ENCODE results near the gene ZMYND19. TPM values are rescaled to one million over a fixed set of nuclear protein-coding genes. Genes with fewer than 3 reads are reported as not detected.
A peak's percentile ranks its signal among the peaks of the same experiment; 100 is the strongest.

ZMYND19 gene
- total and polyA plus RNA-seq, 2 of the 4 experiments (the other 2 are of a cell fraction): 14.3 to 21.4 TPM

GRCh38 chr9:137607141-137607857, 17.0 kb upstream of the ZMYND19 start:
- Histone ChIP-seq H4K8ac (ENCODE audit: low read depth in 2 of 2, low read length in 2 of 2) (no peak overlapping the region), H3K27ac (ENCODE audit: insufficient read depth, low read length) (no peak overlapping the region), H3K14ac (replicated peaks; ENCODE audit: low read depth, low read length) (no peak overlapping the region), H3K56ac (ENCODE audit: extremely low read depth, insufficient read depth, low read length) (no peak overlapping the region), H3K9ac (ENCODE audit: low read depth, low read length) (no peak overlapping the region), H2AK9ac (replicated peaks; ENCODE audit: low read depth, low read length, poor library complexity) (peak overlapping the region; percentile 75), H2BK20ac (ENCODE audit: low read depth, low read length) (no peak overlapping the region), H4K91ac (ENCODE audit: insufficient read depth, low read depth, low read length) (no peak overlapping the region), H3K36me3 (ENCODE audit: control insufficient read depth, insufficient read depth, low read length) (no peaks in the 10 kb centered on the region), H3K9me1 (ENCODE audit: insufficient read depth, low read length) (peaks cover 10% of the 10 kb centered on the region), H3K4me2 (ENCODE audit: low read depth, low read length) (peak overlapping the region; percentile 88), H4K20me1 (ENCODE audit: insufficient read depth, low read length) (peaks cover 24% of the 10 kb centered on the region), H3K4ac (ENCODE audit: low read depth, low read length) (no peak overlapping the region), H2AFZ (replicated peaks; ENCODE audit: low read length, poor library complexity) (no peak overlapping the region), H3K9me3 (ENCODE audit: control insufficient read depth, insufficient read depth, low read length) (no peaks in the 10 kb centered on the region), H2BK120ac (ENCODE audit: low read depth, low read length) (no peak overlapping the region), H3K4me3 (ENCODE audit: insufficient read depth, low read depth, low read length) (peak overlapping the region; percentile 9; the same call in 1 of the 2 replicates), H3K18ac (ENCODE audit: low read depth, low read length) (no peak overlapping the region), H2AK5ac (ENCODE audit: low read depth, low read length) (0 out of 2 replicates have a peak overlapping the region, but pooled peaks have one; percentile 29), H3K4me1 (ENCODE audit: control insufficient read depth, insufficient read depth, low read length) (peaks cover 23% of the 10 kb centered on the region), H2BK5ac (ENCODE audit: low read depth, low read length, poor library complexity, severe bottlenecking) (no peak overlapping the region), H3K79me1 (ENCODE audit: low read depth in 1 of 2, low read length in 2 of 2) (peaks cover 6 to 44% of the 10 kb centered on the region in 2 experiments; a peak in 3 of 4 replicates), H2BK15ac (ENCODE audit: low read depth, low read length) (no peak overlapping the region), H4K5ac (ENCODE audit: low read depth, low read length) (no peak overlapping the region), H3K23ac (ENCODE audit: low read depth, low read length) (no peak overlapping the region), H3K27me3 (ENCODE audit: control insufficient read depth, insufficient read depth, low read length) (peaks cover 5% of the 10 kb centered on the region; the same call in 1 of the 2 replicates)
- BruUV-seq (replicated peaks): no TSS peak
- no peak for TF ChIP-seq CEBPB (IDR thresholded peaks at IDR 0.05; ENCODE audit: low read depth, low read length)
- no peak for TF ChIP-seq FOS (IDR thresholded peaks at IDR 0.05; ENCODE audit: low read depth, low read length)
- no peak for TF ChIP-seq RCOR1 (IDR thresholded peaks at IDR 0.05; ENCODE audit: insufficient replicate concordance, low read length)
- TF ChIP-seq BHLHE40 (IDR thresholded peaks at IDR 0.05; ENCODE audit: low read depth, low read length): no peak
- no peak for TF ChIP-seq POLR2A (IDR thresholded peaks at IDR 0.05; ENCODE audit: low read depth, low read length)
- no peak for TF ChIP-seq RFX5 (IDR thresholded peaks at IDR 0.05; ENCODE audit: low read depth, low read length)
- no peak for TF ChIP-seq MAZ (IDR thresholded peaks at IDR 0.05; ENCODE audit: borderline replicate concordance, low read depth, low read length)
- TF ChIP-seq MAFK (IDR thresholded peaks at IDR 0.05; ENCODE audit: low read depth, low read length): no peak
- TF ChIP-seq ELK1 (IDR thresholded peaks at IDR 0.05; ENCODE audit: borderline replicate concordance, low read depth, low read length): no peak
- no peak for TF ChIP-seq CHD1 (IDR thresholded peaks at IDR 0.05; ENCODE audit: low read depth, low read length)
- ATAC-seq (ENCODE audit: low read depth) (no peak), DNase-seq (peak; percentile 33)
- ChIA-PET CTCF (no interaction called here), POLR2A (ENCODE audit: unreplicated experiment) (interaction anchor here (0.7 kb wide), 1 partner anchor 9 kb away, joined by 5 read pairs; no protein-coding TSS in a partner anchor)
- in situ Hi-C loops (cut with MboI; ENCODE audit: low sequenced_read_pairs) (no loop called here), intact Hi-C loops (cut with micrococcal nuclease) (no loop called here), dilution Hi-C loops (cut with HindIII; ENCODE audit: low sequenced_read_pairs, unreplicated experiment) (no loop called here)
- WGBS, 2 experiments (ENCODE audit: extremely low coverage in 2 of 2, insufficient read length in 1 of 2): 76% methylated on average over 3 of the region's 17 CpGs; no CpG with 5 or more reads in 1 of the 2 experiments
